CD4-positive, alpha-beta T cell (primary cell): ENCODE results near the gene OBI1. TPM values are rescaled to one million over a fixed set of nuclear protein-coding genes. Genes with fewer than 3 reads are reported as not detected.

Experiments used
- ATAC-seq: fragments of 200-7000 bp; cut with Tn5 transposase; one replicate; pipeline ENCODE4 v1.10.0; 2022; ENCODE audit warnings: mild to moderate bottlenecking; ENCODE audit not compliant: poor library complexity
- CTCF ChIA-PET: fragments of 350-600 bp; sonication (Branson Sonifier 250); formaldehyde crosslinking; loops from one replicate; lab custom pipeline; 2021; ENCODE audit warnings: antibody characterized with exemption, inconsistent platforms; lab: Charles Lee
- POLR2A ChIA-PET: fragments of 350-600 bp; sonication (Branson Sonifier 250); formaldehyde crosslinking; loops from one replicate; lab custom pipeline; 2021; ENCODE audit warnings: antibody characterized with exemption, inconsistent platforms; lab: Charles Lee
- DNase-seq, 14 experiments: peaks; one replicate each; pipeline ENCODE4 v3.0.0-alpha.2; 2013 to 2020; ENCODE audit warnings: mixed read lengths in 2 of 14
- H3K27ac ChIP-seq, 2 donors: one replicate each; pipeline versions ENCODE4 v1.5.1 to v1.7.0; 2013; ENCODE audit warnings: low read length in 2 of 2, low read depth in 1 of 2, mild to moderate bottlenecking in 1 of 2
- H3K27me3 ChIP-seq, 2 experiments: 1 replicate in 1 of 2; 2 replicates in 1 of 2; pipeline versions ENCODE4 v1.6.1 to v1.7.0; 2013; ENCODE audit warnings: low read length in 2 of 2, control low read depth in 1 of 2, mild to moderate bottlenecking in 1 of 2, moderate library complexity in 1 of 2; ENCODE audit not compliant: insufficient read depth in 2 of 2, control insufficient read depth in 1 of 2
- H3K36me3 ChIP-seq: one replicate; pipeline ENCODE4 v1.6.1; 2013; ENCODE audit warnings: low read length, control low read depth; ENCODE audit not compliant: insufficient read depth
- H3K4me1 ChIP-seq: one replicate; pipeline ENCODE4 v1.6.1; 2013; ENCODE audit warnings: low read length, control low read depth; ENCODE audit not compliant: insufficient read depth
- H3K4me3 ChIP-seq: one replicate; pipeline ENCODE4 v1.5.1; 2013; ENCODE audit warnings: mild to moderate bottlenecking, low read length, moderate library complexity
- H3K9me3 ChIP-seq, 2 experiments: 1 replicate in 1 of 2; 2 replicates in 1 of 2; pipeline versions ENCODE4 v1.6.1 to v1.7.0; 2013; ENCODE audit warnings: low read length in 2 of 2, mild to moderate bottlenecking in 2 of 2, control low read depth in 1 of 2, moderate library complexity in 1 of 2; ENCODE audit not compliant: control insufficient read depth in 1 of 2, insufficient read depth in 1 of 2
- H3K27ac Mint-ChIP-seq: one replicate; pipeline ENCODE4 v1.8.0; 2020; ENCODE audit warnings: mixed read lengths
- H3K27me3 Mint-ChIP-seq: one replicate; pipeline ENCODE4 v1.8.0; 2021; ENCODE audit warnings: mixed read lengths
- H3K36me3 Mint-ChIP-seq: one replicate; pipeline ENCODE4 v1.8.0; 2021; ENCODE audit warnings: low read depth, mixed read lengths
- H3K4me1 Mint-ChIP-seq: one replicate; pipeline ENCODE4 v1.8.0; 2021; ENCODE audit warnings: low read depth, mixed read lengths
- H3K4me3 Mint-ChIP-seq: one replicate; pipeline ENCODE4 v1.8.0; 2020; ENCODE audit warnings: mild to moderate bottlenecking, mixed read lengths
- H3K9me3 Mint-ChIP-seq: one replicate; pipeline ENCODE4 v1.8.0; 2020; ENCODE audit warnings: mixed read lengths
- intact Hi-C, 2 experiments: fragments of 100-400 bp; cut with DNase I in 1 of 2; cut with micrococcal nuclease in 1 of 2; formaldehyde crosslinking; loops; one replicate each; pipeline versions ENCODE4 v1.15.1 to v1.9.0; 2023 to 2025; cut with DNase I, micrococcal nuclease
- total RNA-seq, 174 experiments: library from RNA in 2 of 174; stranded (reverse) in 2 of 174; gene quantifications; one replicate each; pipeline ENCODE4 v1.2.3 and lab custom pipeline; 2021 to 2026
- TF ChIP-seq, protein P1 (sequence below): fragments of 200-600 bp; IDR thresholded peaks from one replicate; pipeline ENCODE4 v1.8.0; 2022; ENCODE audit warnings: antibody characterized with exemption, mild to moderate bottlenecking

The OBI1 gene
- total RNA-seq, 2 experiments from 2014 or later = 2.6 TPM

GRCh38 chr13:78689011-78689410 lies 30.1 kb upstream of the OBI1 start:
- no peaks in the 10 kb centered on the region for H3K36me3 ChIP-seq
- Mint-ChIP-seq H3K4me3 (no peak overlapping the region), H3K27ac (no peak overlapping the region), H3K9me3 (no peaks in the 10 kb centered on the region), H3K4me1 (no peaks in the 10 kb centered on the region), H3K36me3 (no peaks in the 10 kb centered on the region), H3K27me3 (peaks cover 29% of the 10 kb centered on the region)
- ATAC-seq = no peak
- peaks cover 0 to under 1% of the 10 kb centered on the region in 2 experiments for H3K27me3 ChIP-seq
- ChIA-PET POLR2A (no interaction called here), CTCF (no interaction called here)
- H3K9me3 ChIP-seq = no peaks in the 10 kb centered on the region
- TF ChIP-seq, protein P1, sequence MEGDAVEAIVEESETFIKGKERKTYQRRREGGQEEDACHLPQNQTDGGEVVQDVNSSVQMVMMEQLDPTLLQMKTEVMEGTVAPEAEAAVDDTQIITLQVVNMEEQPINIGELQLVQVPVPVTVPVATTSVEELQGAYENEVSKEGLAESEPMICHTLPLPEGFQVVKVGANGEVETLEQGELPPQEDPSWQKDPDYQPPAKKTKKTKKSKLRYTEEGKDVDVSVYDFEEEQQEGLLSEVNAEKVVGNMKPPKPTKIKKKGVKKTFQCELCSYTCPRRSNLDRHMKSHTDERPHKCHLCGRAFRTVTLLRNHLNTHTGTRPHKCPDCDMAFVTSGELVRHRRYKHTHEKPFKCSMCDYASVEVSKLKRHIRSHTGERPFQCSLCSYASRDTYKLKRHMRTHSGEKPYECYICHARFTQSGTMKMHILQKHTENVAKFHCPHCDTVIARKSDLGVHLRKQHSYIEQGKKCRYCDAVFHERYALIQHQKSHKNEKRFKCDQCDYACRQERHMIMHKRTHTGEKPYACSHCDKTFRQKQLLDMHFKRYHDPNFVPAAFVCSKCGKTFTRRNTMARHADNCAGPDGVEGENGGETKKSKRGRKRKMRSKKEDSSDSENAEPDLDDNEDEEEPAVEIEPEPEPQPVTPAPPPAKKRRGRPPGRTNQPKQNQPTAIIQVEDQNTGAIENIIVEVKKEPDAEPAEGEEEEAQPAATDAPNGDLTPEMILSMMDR = no peak
- H3K4me1 ChIP-seq = no peaks in the 10 kb centered on the region
- no peak overlapping the region for H3K27ac ChIP-seq
- intact Hi-C loops = no loop called here
- no peak for DNase-seq
- H3K4me3 ChIP-seq = no peak overlapping the region

DNA sequence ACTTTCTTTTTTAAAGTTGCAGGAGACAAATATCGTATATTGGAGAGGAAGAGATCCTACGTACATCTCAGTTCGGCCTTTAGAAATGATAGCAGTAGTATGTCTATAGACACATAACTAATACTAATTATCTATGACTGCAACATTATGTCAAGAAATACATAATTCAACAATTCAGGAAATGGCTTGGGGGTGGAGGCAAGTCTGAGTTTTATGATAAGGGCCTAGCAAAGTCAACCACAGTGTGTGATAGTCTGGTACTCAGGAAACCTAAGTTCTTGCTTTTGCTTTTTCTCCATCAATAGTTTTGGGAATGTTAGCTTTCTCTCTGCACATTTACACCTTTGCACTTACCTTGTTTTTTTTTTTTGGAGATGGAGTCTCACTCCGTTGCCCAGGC lies 27.5 kb upstream of the OBI1 start:
- no peak overlapping the region for H3K27ac ChIP-seq
- no peak overlapping the region for H3K4me3 Mint-ChIP-seq
- peaks cover 33% of the 10 kb centered on the region for H3K27me3 Mint-ChIP-seq
- ATAC-seq (no peak), DNase-seq (no peak)
- H3K4me3 ChIP-seq = no peak overlapping the region
- no peaks in the 10 kb centered on the region for H3K36me3 Mint-ChIP-seq
- H3K9me3 ChIP-seq = no peaks in the 10 kb centered on the region
- H3K4me1 ChIP-seq = no peaks in the 10 kb centered on the region
- no peaks in the 10 kb centered on the region for H3K36me3 ChIP-seq
- TF ChIP-seq, protein P1 = no peak
- no peaks in the 10 kb centered on the region for H3K9me3 Mint-ChIP-seq
- H3K27me3 ChIP-seq = peaks cover 0 to 15% of the 10 kb centered on the region in 2 experiments
- no peaks in the 10 kb centered on the region for H3K4me1 Mint-ChIP-seq
- intact Hi-C loops = no loop called here
- H3K27ac Mint-ChIP-seq = no peak overlapping the region
- POLR2A ChIA-PET = no interaction called here
- CTCF ChIA-PET = no interaction called here

DNA sequence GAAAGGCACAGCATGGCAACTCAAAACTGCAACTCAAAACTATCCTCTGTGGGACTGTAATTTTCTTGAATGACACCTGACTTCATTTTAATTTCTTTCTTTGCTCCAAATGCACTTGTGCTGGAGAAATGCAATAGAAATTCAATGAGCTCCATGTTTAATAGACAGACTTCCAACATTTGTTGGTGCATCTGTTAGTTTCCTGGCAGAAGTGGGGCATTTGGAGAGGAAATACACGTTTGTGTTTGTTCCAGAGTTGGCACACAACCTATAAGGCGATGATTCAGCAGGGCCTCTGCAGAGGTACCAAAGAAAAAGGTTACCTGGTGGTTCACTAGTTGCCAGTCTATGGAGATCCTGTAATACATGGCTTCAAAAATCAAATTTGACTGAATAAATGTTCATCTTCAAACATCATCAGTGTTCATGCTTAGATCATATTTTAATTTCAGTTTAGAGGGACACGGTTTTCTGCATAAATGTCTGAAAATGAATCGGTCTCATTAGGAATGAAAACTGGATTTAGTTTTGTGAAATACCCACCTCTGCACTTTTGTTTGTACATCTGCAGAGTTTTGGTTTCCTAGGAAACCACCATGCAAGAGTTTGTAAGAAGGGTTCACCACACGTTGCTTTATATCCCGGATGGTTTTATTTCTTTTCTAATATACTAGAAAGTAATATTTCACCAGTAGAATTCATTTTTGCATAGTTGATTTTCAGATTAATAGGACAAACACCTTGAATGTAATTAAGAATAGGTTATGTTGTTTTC lies 21.8 kb upstream of the OBI1 start:
- no peaks in the 10 kb centered on the region for H3K9me3 Mint-ChIP-seq
- intact Hi-C loops = no loop called here
- no peaks in the 10 kb centered on the region for H3K4me1 Mint-ChIP-seq
- TF ChIP-seq, protein P1 = no peak
- ChIA-PET CTCF (interaction anchor here (1.2 kb wide), 1 partner anchor 108 kb away, joined by 3 read pairs; no protein-coding TSS in a partner anchor), POLR2A (no interaction called here)
- Histone ChIP-seq H3K4me3 (no peak overlapping the region), H3K27me3 (peaks cover 0 to 15% of the 10 kb centered on the region in 2 experiments), H3K9me3 (no peaks in the 10 kb centered on the region), H3K27ac (no peak overlapping the region), H3K36me3 (no peaks in the 10 kb centered on the region), H3K4me1 (no peaks in the 10 kb centered on the region)
- DNase-seq (no peak), ATAC-seq (no peak)
- H3K4me3 Mint-ChIP-seq = no peak overlapping the region
- H3K36me3 Mint-ChIP-seq = no peaks in the 10 kb centered on the region
- H3K27ac Mint-ChIP-seq = no peak overlapping the region
- peaks cover 24% of the 10 kb centered on the region for H3K27me3 Mint-ChIP-seq
